Fibroblast of mammary gland (primary cell): ENCODE results near the gene GNS.

Source experiments
- DNase-seq: peaks from one replicate; pipeline ENCODE4 v3.0.0-alpha.2; 2010; ENCODE audit warnings: low read depth
- H3K4me3 ChIP-seq: 2 replicates; pipeline ENCODE4 v1.5.1; 2011; ENCODE audit warnings: low read depth, mild to moderate bottlenecking, low read length, moderate library complexity; ENCODE audit not compliant: control insufficient read depth
- TF ChIP-seq, protein P1 (sequence below): conservative IDR thresholded peaks from 2 replicates; pipeline ENCODE4 v1.5.1; 2011; ENCODE audit warnings: low read depth, low read length, inconsistent platforms; ENCODE audit not compliant: control insufficient read depth, insufficient read depth

Gene GNS

GRCh38 chr12:64706857-64707256 is 52.3 kb downstream of the GNS start:
- TF ChIP-seq, protein P1, sequence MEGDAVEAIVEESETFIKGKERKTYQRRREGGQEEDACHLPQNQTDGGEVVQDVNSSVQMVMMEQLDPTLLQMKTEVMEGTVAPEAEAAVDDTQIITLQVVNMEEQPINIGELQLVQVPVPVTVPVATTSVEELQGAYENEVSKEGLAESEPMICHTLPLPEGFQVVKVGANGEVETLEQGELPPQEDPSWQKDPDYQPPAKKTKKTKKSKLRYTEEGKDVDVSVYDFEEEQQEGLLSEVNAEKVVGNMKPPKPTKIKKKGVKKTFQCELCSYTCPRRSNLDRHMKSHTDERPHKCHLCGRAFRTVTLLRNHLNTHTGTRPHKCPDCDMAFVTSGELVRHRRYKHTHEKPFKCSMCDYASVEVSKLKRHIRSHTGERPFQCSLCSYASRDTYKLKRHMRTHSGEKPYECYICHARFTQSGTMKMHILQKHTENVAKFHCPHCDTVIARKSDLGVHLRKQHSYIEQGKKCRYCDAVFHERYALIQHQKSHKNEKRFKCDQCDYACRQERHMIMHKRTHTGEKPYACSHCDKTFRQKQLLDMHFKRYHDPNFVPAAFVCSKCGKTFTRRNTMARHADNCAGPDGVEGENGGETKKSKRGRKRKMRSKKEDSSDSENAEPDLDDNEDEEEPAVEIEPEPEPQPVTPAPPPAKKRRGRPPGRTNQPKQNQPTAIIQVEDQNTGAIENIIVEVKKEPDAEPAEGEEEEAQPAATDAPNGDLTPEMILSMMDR: no peak
- no peak for DNase-seq
- no peak overlapping the region for H3K4me3 ChIP-seq

GRCh38 chr12:64706306-64706705 is 52.9 kb downstream of the GNS start:
- TF ChIP-seq, protein P1: no peak
- no peak for DNase-seq
- H3K4me3 ChIP-seq: no peak overlapping the region

GRCh38 chr12:64701283-64701682 is 57.9 kb downstream of the GNS start:
- TF ChIP-seq, protein P1: no peak
- H3K4me3 ChIP-seq: no peak overlapping the region
- no peak for DNase-seq

DNA sequence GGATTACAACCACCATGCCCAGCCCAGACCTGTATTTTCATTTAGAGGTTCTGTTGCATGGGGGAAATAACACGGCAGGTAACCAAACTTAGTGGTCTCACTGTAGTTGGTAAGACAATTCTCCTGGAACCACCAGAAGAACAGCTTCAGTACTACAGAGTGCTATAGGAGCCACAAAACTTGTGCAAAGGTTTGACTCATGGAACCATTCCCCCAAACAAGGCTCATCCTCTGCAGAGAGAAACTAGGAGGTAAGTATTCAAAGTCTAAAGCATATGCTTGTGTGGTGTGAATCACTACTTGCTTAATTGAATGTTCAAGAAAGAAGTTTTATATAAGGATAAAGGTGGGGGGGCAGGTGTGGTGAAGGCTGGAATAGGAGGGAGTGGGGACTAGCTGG is 58.7 kb downstream of the GNS start:
- TF ChIP-seq, protein P1: no peak
- DNase-seq: no peak
- no peak overlapping the region for H3K4me3 ChIP-seq

GRCh38 chr12:64699504-64700115 is 59.6 kb downstream of the GNS start:
- DNase-seq: no peak
- no peak overlapping the region for H3K4me3 ChIP-seq

DNA sequence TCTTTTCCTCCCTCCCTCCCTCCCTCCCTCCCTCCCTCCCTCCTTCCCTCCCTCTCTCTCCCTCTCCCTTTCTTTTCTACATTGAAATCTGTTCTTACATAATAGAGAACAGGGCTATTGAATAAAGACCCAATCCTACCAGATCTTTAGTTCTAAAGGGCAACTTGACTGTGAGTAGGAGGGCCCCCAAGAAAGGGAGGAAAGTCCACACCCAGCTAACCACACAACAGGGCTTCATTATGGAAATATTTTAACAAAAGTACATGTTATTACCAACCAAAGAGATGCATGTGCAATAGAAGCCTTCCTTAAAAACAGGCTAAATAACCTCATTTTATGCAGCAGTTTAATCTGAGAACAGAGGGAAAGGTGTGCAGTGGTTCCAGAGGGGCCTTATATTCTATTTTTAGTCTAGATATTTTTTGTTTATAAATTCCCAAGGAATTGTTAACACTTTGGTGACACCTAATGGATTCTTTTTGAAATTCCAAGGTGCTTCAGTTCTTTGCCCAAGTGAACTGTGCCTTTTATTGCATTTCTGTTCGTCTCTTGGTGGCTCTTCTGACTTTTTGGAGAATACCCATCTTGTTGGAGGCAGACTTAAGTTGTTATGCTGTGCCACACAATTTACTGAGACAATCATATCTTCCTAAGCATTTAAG is 63.0 kb downstream of the GNS start:
- TF ChIP-seq, protein P1: peak; percentile 30
- no peak overlapping the region for H3K4me3 ChIP-seq
- DNase-seq: peak; percentile 45

More at GRCh38 chr12:64699504-64700115, 59.6 kb downstream of the GNS start:
- TF ChIP-seq, protein P1: no peak
